Loucy (cell line): ENCODE measurements around the gene ZNF91.
"Not testable (repeated sequence)": the region's sequence is repeated elsewhere in the genome, so short reads cannot be mapped to it uniquely, and the experiment has no call there.

ENCODE experiments used
- H2AFZ ChIP-seq: fragments of 200-600 bp; sonication (generic); 2 replicates; pipeline ENCODE4 v1.6.0; 2016; ENCODE audit warnings: antibody characterized with exemption, mild to moderate bottlenecking, low read length, moderate library complexity
- H3F3A ChIP-seq: fragments of 200-600 bp; 2 replicates; pipeline ENCODE4 v1.6.0; 2016; ENCODE audit warnings: antibody characterized with exemption, low read depth, mild to moderate bottlenecking
- H3K27me3 ChIP-seq: fragments of 200-600 bp; sonication (generic); 2 replicates; pipeline ENCODE4 v1.6.1; 2014; ENCODE audit warnings: low read length, mild to moderate bottlenecking; ENCODE audit not compliant: insufficient read depth, poor library complexity, severe bottlenecking
- H3K36me3 ChIP-seq: fragments of 200-600 bp; sonication (generic); 2 replicates; pipeline ENCODE4 v1.6.1; 2016; ENCODE audit warnings: low read length; ENCODE audit not compliant: insufficient read depth
- H3K4me1 ChIP-seq: fragments of 200-600 bp; sonication (generic); 2 replicates; pipeline ENCODE4 v1.5.1; 2014; ENCODE audit warnings: low read length, mild to moderate bottlenecking; ENCODE audit not compliant: insufficient read depth, poor library complexity, severe bottlenecking
- H3K4me2 ChIP-seq: fragments of 200-600 bp; sonication (generic); 2 replicates; pipeline ENCODE4 v1.6.0; 2014; ENCODE audit warnings: antibody characterized with exemption, low read length, low read depth, mild to moderate bottlenecking; ENCODE audit not compliant: poor library complexity, severe bottlenecking
- H3K4me3 ChIP-seq: fragments of 200-600 bp; sonication (generic); 2 replicates; pipeline ENCODE4 v1.5.1; 2014; ENCODE audit warnings: low read length, mild to moderate bottlenecking, mixed read lengths; ENCODE audit not compliant: poor library complexity, severe bottlenecking
- H3K79me2 ChIP-seq: fragments of 200-600 bp; sonication (generic); 2 replicates; pipeline ENCODE4 v1.6.1; 2014; ENCODE audit warnings: low read length; ENCODE audit not compliant: insufficient read depth
- H3K9ac ChIP-seq: fragments of 200-600 bp; sonication (generic); 2 replicates; pipeline ENCODE4 v1.6.0; 2014; ENCODE audit warnings: mild to moderate bottlenecking, low read depth, low read length, moderate library complexity; ENCODE audit not compliant: poor library complexity, severe bottlenecking
- H3K9me2 ChIP-seq: fragments of 200-600 bp; sonication (generic); replicated peaks from 2 replicates; pipeline ENCODE4 v1.6.1; 2016; ENCODE audit warnings: low read depth, low read length, mixed read lengths
- H3K9me3 ChIP-seq: fragments of 200-600 bp; sonication (generic); 2 replicates; pipeline ENCODE4 v1.6.1; 2014; ENCODE audit warnings: mild to moderate bottlenecking, antibody characterized with exemption, low read length, low read depth; ENCODE audit not compliant: insufficient read depth
- H4K20me1 ChIP-seq: fragments of 200-600 bp; sonication (generic); 2 replicates; pipeline ENCODE4 v1.6.0; 2014; ENCODE audit warnings: antibody characterized with exemption, low read length, mild to moderate bottlenecking; ENCODE audit not compliant: insufficient read depth, poor library complexity, severe bottlenecking
- CTCF ChIP-seq: fragments of 200-600 bp; sonication (generic); conservative IDR thresholded peaks from 2 replicates; pipeline ENCODE4 v1.5.1; 2014; ENCODE audit warnings: mild to moderate bottlenecking, antibody characterized with exemption, low read length
- EZH2phosphoT487 ChIP-seq: fragments of 200-600 bp; IDR thresholded peaks from 2 replicates; pipeline ENCODE4 v1.6.1; 2018; ENCODE audit warnings: antibody characterized with exemption, mild to moderate bottlenecking, moderate library complexity, borderline replicate concordance

The ZNF91 gene

GRCh38 chr19:23402388-23402787, 7.1 kb upstream of the ZNF91 start:
- Histone ChIP-seq H2AFZ (no peak overlapping the region), H3K79me2 (no peaks in the 10 kb centered on the region), H3K9me2 (no peaks in the 10 kb centered on the region), H3K4me1 (no peaks in the 10 kb centered on the region), H4K20me1 (no peaks in the 10 kb centered on the region), H3K36me3 (no peaks in the 10 kb centered on the region), H3F3A (no peaks in the 10 kb centered on the region), H3K9me3 (0 out of 2 replicates have a peak, but pooled peaks cover 8% of the 10 kb centered on the region), H3K9ac (no peak overlapping the region), H3K27me3 (no peaks in the 10 kb centered on the region), H3K4me3 (no peak overlapping the region), H3K4me2 (no peak overlapping the region)
- TF ChIP-seq CTCF, result no peak
- no peak for TF ChIP-seq EZH2phosphoT487

DNA sequence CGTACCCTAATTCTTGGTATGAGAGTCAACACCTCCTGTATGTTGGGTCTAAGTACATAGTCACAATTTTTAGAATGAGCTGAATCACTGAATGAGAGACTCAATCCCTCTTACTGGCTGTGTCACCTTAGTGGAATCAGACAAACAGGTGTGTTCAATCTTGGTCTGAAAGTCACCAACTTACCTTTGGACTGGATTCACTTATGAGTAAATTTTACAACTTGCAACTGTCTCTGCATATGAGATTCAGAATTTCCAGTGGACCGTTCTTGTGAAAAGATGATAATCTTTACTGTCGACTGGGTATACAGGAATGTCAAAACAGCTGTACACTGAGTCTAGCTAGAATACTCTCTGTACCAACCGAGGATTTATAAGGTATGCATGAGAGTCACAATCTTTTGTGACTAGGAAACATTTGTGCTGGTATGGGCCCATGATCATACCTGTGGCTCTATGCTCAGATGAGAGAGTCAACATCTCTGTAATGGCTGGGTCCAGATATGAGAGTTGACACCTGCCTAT, 5.9 kb upstream of the ZNF91 start:
- Histone ChIP-seq H2AFZ (no peak overlapping the region), H3K9ac (no peak overlapping the region), H3K9me3 (0 out of 2 replicates have a peak, but pooled peaks cover 8% of the 10 kb centered on the region), H3K79me2 (no peaks in the 10 kb centered on the region), H3K9me2 (no peaks in the 10 kb centered on the region), H3K4me1 (no peaks in the 10 kb centered on the region), H4K20me1 (no peaks in the 10 kb centered on the region), H3K4me2 (no peak overlapping the region), H3F3A (no peaks in the 10 kb centered on the region), H3K27me3 (no peaks in the 10 kb centered on the region), H3K36me3 (no peaks in the 10 kb centered on the region), H3K4me3 (no peak overlapping the region)
- TF ChIP-seq CTCF (no peak), EZH2phosphoT487 (no peak)

DNA sequence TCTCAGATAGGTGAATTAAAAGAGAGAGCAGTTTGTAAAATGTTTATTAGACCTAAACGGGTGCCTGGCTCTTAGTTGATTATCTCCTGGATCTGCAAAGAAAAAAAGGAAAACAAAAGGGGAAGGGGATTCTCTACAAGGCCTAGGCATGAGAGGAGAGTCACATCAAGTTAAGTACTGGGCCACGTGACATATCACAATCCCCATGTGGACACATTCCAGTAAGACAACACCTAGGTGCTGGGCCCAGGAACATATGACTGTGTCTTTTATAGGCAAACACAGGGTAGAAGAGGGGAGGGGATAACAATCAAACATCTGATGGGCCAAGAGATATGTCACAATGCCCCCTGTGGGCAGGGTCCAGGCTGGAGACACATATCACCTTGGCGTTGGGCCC, 4.2 kb upstream of the ZNF91 start:
- no peak overlapping the region for H3K4me3 ChIP-seq
- H3K9me3 ChIP-seq, result 0 out of 2 replicates have a peak, but pooled peaks cover 2% of the 10 kb centered on the region
- H3K9me2 ChIP-seq, result no peaks in the 10 kb centered on the region
- H3K27me3 ChIP-seq, result peaks cover 4% of the 10 kb centered on the region
- H3F3A ChIP-seq, result no peaks in the 10 kb centered on the region
- TF ChIP-seq CTCF (no peak), EZH2phosphoT487 (no peak)
- peaks cover 6% of the 10 kb centered on the region for H4K20me1 ChIP-seq
- no peaks in the 10 kb centered on the region for H3K4me1 ChIP-seq
- H2AFZ ChIP-seq, result no peak overlapping the region
- H3K4me2 ChIP-seq, result no peak overlapping the region
- no peak overlapping the region for H3K9ac ChIP-seq
- H3K36me3 ChIP-seq, result no peaks in the 10 kb centered on the region
- peaks cover 8% of the 10 kb centered on the region for H3K79me2 ChIP-seq

DNA sequence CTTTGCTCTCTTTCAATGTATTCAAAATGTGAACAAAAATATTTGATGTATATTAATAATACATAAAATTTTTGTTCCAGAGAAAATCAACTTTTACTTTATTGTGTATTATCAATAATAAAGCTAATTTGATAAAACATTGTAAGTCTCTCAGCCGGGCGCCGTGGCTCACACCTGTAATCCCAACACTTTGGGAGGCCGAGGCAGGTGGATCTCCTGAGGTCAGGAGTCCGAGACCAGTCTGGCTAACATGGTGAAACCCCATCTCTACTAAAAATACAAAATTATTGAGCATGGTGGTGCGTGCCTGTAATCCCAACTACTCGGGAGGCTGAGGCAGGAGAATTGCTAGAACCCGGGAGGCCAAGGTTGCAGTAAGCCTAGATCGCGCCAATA, 449 bp upstream of the ZNF91 start:
- Histone ChIP-seq H3K4me3 (peak overlapping the region; percentile 97), H3K4me1 (peaks cover 28% of the 10 kb centered on the region), H2AFZ (peak overlapping the region; percentile 31; the same call in 1 of the 2 replicates), H3K79me2 (peaks cover 44% of the 10 kb centered on the region), H4K20me1 (peaks cover 37% of the 10 kb centered on the region), H3K4me2 (peak overlapping the region; percentile 21), H3K9ac (peak overlapping the region; percentile 33)
- H3K36me3 ChIP-seq, H3K9me3 ChIP-seq, H3K27me3 ChIP-seq, H3K9me2 ChIP-seq, H3F3A ChIP-seq: not testable (repeated sequence)
